Caki2 (cell line): Measurements from ENCODE around the gene SCPEP1. TPM values are rescaled to one million over a fixed set of nuclear protein-coding genes. Genes with fewer than 3 reads are reported as not detected.

Experiments
- total RNA-seq: library from RNA; depleted of rRNA; stranded (reverse); fragments of >200 nt; shearing (Covaris generic); gene quantifications from 2 replicates; pipeline ENCODE4 v1.2.3, GENCODE V29; 2014; ENCODE audit warnings: low replicate concordance; rRNA removed

SCPEP1 gene
- total RNA-seq, 1 experiment from 2014 or later, result 39.4 TPM

Other genes with a start within 250 kb of the SCPEP1 start
- 3.2 and 3.5 TPM in 2 replicates for gene C17orf67, start 144.2 kb upstream of the SCPEP1 start, total RNA-seq
- 0.12 and 8.7 TPM in 2 replicates for gene DGKE, start 144.0 kb upstream of the SCPEP1 start, total RNA-seq
- gene TRIM25, start 64.1 kb upstream of the SCPEP1 start, total RNA-seq, result 10.2 and 17.0 TPM in 2 replicates
- 7.4 and 9.5 TPM in 2 replicates for gene COIL, start 17.1 kb upstream of the SCPEP1 start, total RNA-seq
- gene AKAP1, start 107.1 kb downstream of the SCPEP1 start, total RNA-seq, result 3.2 and 11.5 TPM in 2 replicates